SK-N-SH (cell line): ENCODE data around the gene P2RY14. TPM values are rescaled to one million over a fixed set of nuclear protein-coding genes. Genes with fewer than 3 reads are reported as not detected.

Experiments
- CTCF ChIA-PET: fragments of 300-600, 350-600 bp; formaldehyde crosslinking; extraction: SDS; loops from one replicate; lab custom pipeline; 2021; lab: Yijun Ruan, JAX
- POLR2A ChIA-PET: fragments of 350-600 bp; sonication (Branson Sonifier 250); formaldehyde crosslinking; extraction: SDS; loops from one replicate; lab custom pipeline; 2020; ENCODE audit warnings: antibody characterized with exemption, inconsistent platforms; lab: Yijun Ruan, JAX
- DNase-seq: peaks from one replicate; pipeline ENCODE4 v3.0.0; 2012
- H2AFZ ChIP-seq: fragments of 200-600 bp; sonication (generic); 2 replicates; pipeline ENCODE4 v1.8.1; 2016; ENCODE audit warnings: antibody characterized with exemption, mild to moderate bottlenecking, low read depth
- H3F3A ChIP-seq: fragments of 200-600 bp; sonication (generic); replicated peaks from 2 replicates; pipeline ENCODE3; 2016; ENCODE audit warnings: antibody characterized with exemption, mild to moderate bottlenecking; ENCODE audit not compliant: insufficient read depth
- H3K27ac ChIP-seq, 2 experiments: fragments of 200-500 bp in 1 of 2; fragments of 200-600 bp in 1 of 2; sonication (Bioruptor generic) in 1 of 2; sonication (generic), shearing (Covaris generic) in 1 of 2; 2 replicates each; pipeline versions ENCODE4 v1.5.1 to v1.6.1; 2014 to 2016; ENCODE audit warnings: low read depth in 2 of 2, inconsistent platforms in 1 of 2, low read length in 1 of 2, mild to moderate bottlenecking in 1 of 2, mixed read lengths in 1 of 2
- H3K27me3 ChIP-seq: fragments of 200-600 bp; sonication (generic), shearing (Covaris generic); 2 replicates; pipeline ENCODE4 v1.6.1; 2016; ENCODE audit warnings: mixed run types; ENCODE audit not compliant: insufficient read depth
- H3K36me3 ChIP-seq, 2 experiments: fragments of 200-500 bp in 1 of 2; fragments of 200-600 bp in 1 of 2; sonication (Bioruptor generic) in 1 of 2; sonication (generic) in 1 of 2; replicated peaks in 1 of 2; 2 replicates each; pipeline versions ENCODE3 to v1.5.1; 2014 to 2016; ENCODE audit warnings: low read length in 1 of 2, mild to moderate bottlenecking in 1 of 2; ENCODE audit not compliant: insufficient read depth in 2 of 2, control insufficient read depth in 1 of 2
- H3K4me1 ChIP-seq, 2 experiments: fragments of 200-500 bp in 1 of 2; fragments of 200-600 bp in 1 of 2; sonication (Bioruptor generic) in 1 of 2; sonication (generic), shearing (Covaris generic) in 1 of 2; 2 replicates each; pipeline versions ENCODE4 v1.5.1 to v1.6.1; 2014 to 2016; ENCODE audit warnings: low read depth in 1 of 2, low read length in 1 of 2, mixed run types in 1 of 2; ENCODE audit not compliant: insufficient read depth in 2 of 2, control insufficient read depth in 1 of 2
- H3K4me2 ChIP-seq: fragments of 200-600 bp; sonication (generic), shearing (Covaris generic); 2 replicates; pipeline ENCODE4 v1.6.1; 2017; ENCODE audit warnings: mixed run types
- H3K4me3 ChIP-seq, 2 experiments: fragments of 200-500 bp in 1 of 2; fragments of 200-600 bp in 1 of 2; sonication (Bioruptor generic) in 1 of 2; sonication (generic), shearing (Covaris generic) in 1 of 2; 2 replicates each; pipeline versions ENCODE4 v1.5.1 to v1.8.1; 2014 to 2016; ENCODE audit warnings: low read depth in 2 of 2, inconsistent platforms in 1 of 2, low read length in 1 of 2, mild to moderate bottlenecking in 1 of 2, mixed read lengths in 1 of 2, moderate library complexity in 1 of 2
- H3K79me2 ChIP-seq: fragments of 200-600 bp; sonication (generic); 2 replicates; pipeline ENCODE4 v1.8.1; 2017; ENCODE audit warnings: mild to moderate bottlenecking; ENCODE audit not compliant: insufficient read depth
- H3K9ac ChIP-seq: fragments of 200-600 bp; sonication (generic); 2 replicates; pipeline ENCODE4 v1.6.1; 2017; ENCODE audit warnings: mixed run types
- H3K9me2 ChIP-seq: fragments of 200-600 bp; sonication (generic); 2 replicates; pipeline ENCODE4 v1.6.1; 2017; ENCODE audit warnings: mixed run types
- H3K9me3 ChIP-seq: fragments of 200-600 bp; sonication (generic); 2 replicates; pipeline ENCODE4 v1.6.1; 2017; ENCODE audit warnings: mixed run types, mild to moderate bottlenecking, moderate library complexity
- H4K20me1 ChIP-seq: fragments of 200-600 bp; sonication (generic); 2 replicates; pipeline ENCODE4 v1.6.1; 2017; ENCODE audit warnings: mild to moderate bottlenecking, mixed run types; ENCODE audit not compliant: insufficient read depth
- CHD2 ChIP-seq: fragments of 150-350 bp; IDR thresholded peaks from 2 replicates; pipeline ENCODE4 v1.6.1; 2018; ENCODE audit warnings: low read length; ENCODE audit not compliant: partially characterized antibody
- ELF1 ChIP-seq: IDR thresholded peaks from 2 replicates; pipeline ENCODE4 v1.4.0; 2012
- EP300 ChIP-seq, 2 experiments: IDR thresholded peaks; 2 replicates each; pipeline versions ENCODE4 v1.4.0 to v1.6.1; 2012; ENCODE audit warnings: borderline replicate concordance in 1 of 2, low read depth in 1 of 2, low read length in 1 of 2
- EZH2phosphoT487 ChIP-seq: fragments of 200-600 bp; sonication (generic); IDR thresholded peaks from 2 replicates; pipeline ENCODE4 v1.6.1; 2017; ENCODE audit warnings: low read depth, mixed run types, mild to moderate bottlenecking, antibody characterized with exemption, moderate library complexity, borderline replicate concordance
- FOXJ3 ChIP-seq: sonication (generic); formaldehyde crosslinking; IDR thresholded peaks from 2 replicates; pipeline ENCODE4 v1.5.1; 2020; ENCODE audit warnings: mild to moderate bottlenecking, missing genetic modification reagents
- GATA2 ChIP-seq: sonication (generic); formaldehyde crosslinking; IDR thresholded peaks from 2 replicates; pipeline ENCODE4 v1.5.0; 2020; ENCODE audit warnings: mild to moderate bottlenecking, missing genetic modification reagents
- JUND ChIP-seq: IDR thresholded peaks from 2 replicates; pipeline ENCODE4 v1.4.0; 2012
- MAX ChIP-seq: IDR thresholded peaks from 2 replicates; pipeline ENCODE4 v1.4.0; 2012; ENCODE audit warnings: low read depth
- MEF2A ChIP-seq: IDR thresholded peaks from 2 replicates; pipeline ENCODE4 v1.4.0; 2012; ENCODE audit warnings: low read depth, borderline replicate concordance
- MXI1 ChIP-seq: IDR thresholded peaks from 2 replicates; pipeline ENCODE4 v1.6.1; 2012; ENCODE audit warnings: mild to moderate bottlenecking, low read depth, low read length, improper control_type of control experiment
- NRF1 ChIP-seq: IDR thresholded peaks from 2 replicates; pipeline ENCODE4 v1.6.1; 2012; ENCODE audit warnings: low read depth, mild to moderate bottlenecking, low read length
- POLR2AphosphoS5 ChIP-seq: IDR thresholded peaks from 2 replicates; pipeline ENCODE4 v1.6.1; 2012; ENCODE audit warnings: low read depth, low read length
- RAD21 ChIP-seq: IDR thresholded peaks from 2 replicates; pipeline ENCODE4 v1.6.1; 2012; ENCODE audit warnings: mild to moderate bottlenecking, low read length
- RCOR1 ChIP-seq: fragments of 150-350 bp; IDR thresholded peaks from 2 replicates; pipeline ENCODE4 v1.6.1; 2017; ENCODE audit warnings: antibody characterized with exemption, low read length
- RXRA ChIP-seq: IDR thresholded peaks from 2 replicates; pipeline ENCODE4 v1.4.0; 2012; ENCODE audit warnings: low read depth, mild to moderate bottlenecking, borderline replicate concordance
- SIN3A ChIP-seq: IDR thresholded peaks from 2 replicates; pipeline ENCODE4 v1.6.1; 2012; ENCODE audit warnings: low read depth, mild to moderate bottlenecking, low read length, moderate library complexity, borderline replicate concordance
- SMC3 ChIP-seq: IDR thresholded peaks from 2 replicates; pipeline ENCODE4 v1.6.1; 2012; ENCODE audit warnings: low read depth, low read length, improper control_type of control experiment
- TAF1 ChIP-seq: IDR thresholded peaks from 2 replicates; pipeline ENCODE4 v1.6.1; 2012; ENCODE audit warnings: low read depth, mild to moderate bottlenecking, low read length, moderate library complexity, borderline replicate concordance
- TEAD4 ChIP-seq: IDR thresholded peaks from 2 replicates; pipeline ENCODE4 v1.4.0; 2012; ENCODE audit warnings: mild to moderate bottlenecking, borderline replicate concordance; ENCODE audit not compliant: insufficient read depth
- YY1 ChIP-seq: IDR thresholded peaks from 2 replicates; pipeline ENCODE4 v1.4.0; 2012; ENCODE audit warnings: low read depth, mild to moderate bottlenecking
- ZBTB33 ChIP-seq: IDR thresholded peaks from 2 replicates; pipeline ENCODE4 v1.4.0; 2012; ENCODE audit warnings: low read depth, borderline replicate concordance
- WGBS: methylation state at CpG from one replicate; pipeline ENCODE4 v1.1.6; 2017; ENCODE audit warnings: low lambda C conversion rate; 5-methylcytosine and 5-hydroxymethylcytosine counted together
- polyA plus RNA-seq, 3 experiments: library from polyadenylated mRNA; depleted of rRNA; stranded (reverse); fragments of >200 nt; gene quantifications; 2 replicates each; pipeline ENCODE4 v1.2.3, GENCODE V29; 2012
- TF ChIP-seq, protein P1 (sequence below): IDR thresholded peaks from 2 replicates; pipeline ENCODE4 v1.4.0; 2012; ENCODE audit warnings: low read depth, borderline replicate concordance
- TF ChIP-seq, protein P2 (sequence below): fragments of 150-350 bp; IDR thresholded peaks from 2 replicates; pipeline ENCODE4 v1.6.1; 2017; ENCODE audit warnings: antibody characterized with exemption, low read length, low read depth, borderline replicate concordance

P2RY14 gene
- polyA plus RNA-seq, 1 of the 3 experiments (the other 2 are of a cell fraction) = not detected

DNA sequence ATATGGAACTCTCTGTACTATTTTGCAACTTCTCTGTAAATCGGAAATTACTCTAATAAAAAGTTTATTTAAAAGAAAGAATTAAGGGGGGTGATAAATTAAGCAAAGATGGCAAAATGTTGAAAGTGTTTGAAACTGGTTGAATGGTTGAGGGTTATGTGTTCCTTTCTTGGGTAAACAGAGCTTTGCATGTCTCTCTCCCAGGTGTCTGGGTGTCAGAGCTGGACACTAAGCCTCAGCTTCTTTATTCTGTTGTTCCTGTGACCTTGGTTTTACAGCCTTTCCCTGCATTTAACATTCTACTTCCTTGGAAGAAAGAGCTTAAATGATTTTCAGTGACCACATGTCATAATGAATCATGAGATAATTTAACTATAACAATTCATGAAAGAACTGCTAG lies 82.5 kb downstream of the P2RY14 start:
- no peaks in the 10 kb centered on the region for H3K79me2 ChIP-seq
- H3K4me2 ChIP-seq = no peak overlapping the region
- TF ChIP-seq RAD21 (no peak), CHD2 (no peak), MEF2A (no peak), NRF1 (no peak), ELF1 (no peak), MXI1 (no peak), ZBTB33 (no peak), POLR2AphosphoS5 (no peak), EZH2phosphoT487 (no peak), RCOR1 (no peak), RXRA (no peak), YY1 (no peak), TEAD4 (no peak)
- no peak overlapping the region; a peak in 1 of 4 replicates for H3K27ac ChIP-seq
- H3K4me3 ChIP-seq = no peak overlapping the region
- H3K9ac ChIP-seq = no peak overlapping the region
- H3K4me1 ChIP-seq = no peaks in the 10 kb centered on the region
- no peak overlapping the region for H2AFZ ChIP-seq
- no peak for DNase-seq
- CTCF ChIA-PET = interaction anchor here (1.3 to 3.3 kb wide), 3 partner anchors 9 to 33 kb away, joined by 4 to 21 read pairs (median 6); no protein-coding TSS in a partner anchor
- no peaks in the 10 kb centered on the region for H3K27me3 ChIP-seq
- no peaks in the 10 kb centered on the region for H4K20me1 ChIP-seq
- H3K9me3 ChIP-seq = no peaks in the 10 kb centered on the region
- no peaks in the 10 kb centered on the region for H3F3A ChIP-seq
- no peaks in the 10 kb centered on the region for H3K36me3 ChIP-seq
- POLR2A ChIA-PET = interaction anchor here (0.6 kb wide), 1 partner anchor 10 kb away, joined by 3 read pairs; no protein-coding TSS in a partner anchor
- WGBS = 67% methylated on average over 1 of the region's 1 CpG
- H3K9me2 ChIP-seq = no peaks in the 10 kb centered on the region

- Histone ChIP-seq H3K36me3 (no peaks in the 10 kb centered on the region), H3K9me3 (no peaks in the 10 kb centered on the region), H2AFZ (no peak overlapping the region), H3K9me2 (no peaks in the 10 kb centered on the region), H3K4me1 (no peaks in the 10 kb centered on the region), H3K4me2 (no peak overlapping the region), H3K27ac (no peak overlapping the region), H3K4me3 (no peak overlapping the region), H3K9ac (no peak overlapping the region), H3K27me3 (no peaks in the 10 kb centered on the region), H4K20me1 (no peaks in the 10 kb centered on the region), H3F3A (no peaks in the 10 kb centered on the region), H3K79me2 (no peaks in the 10 kb centered on the region)
- WGBS = 87% methylated on average over 6 of the region's 6 CpGs
- no peak for DNase-seq
- POLR2A ChIA-PET = no interaction called here
- CTCF ChIA-PET = interaction anchor here (1.4 to 1.6 kb wide), 2 partner anchors 25 to 90 kb away, joined by 3 to 5 read pairs; no protein-coding TSS in a partner anchor
- TF ChIP-seq RAD21 (no peak), POLR2AphosphoS5 (no peak), TAF1 (no peak), FOXJ3 (CRISPR knock-in tag) (no peak), CHD2 (no peak), SMC3 (no peak), SIN3A (no peak), MXI1 (no peak), MAX (no peak), JUND (no peak), ZBTB33 (no peak), GATA2 (CRISPR knock-in tag) (no peak), YY1 (no peak), EP300 (IDR thresholded peaks at IDR 0.05; ENCODE audit: borderline replicate concordance in 1 of 2, low read depth in 1 of 2, low read length in 1 of 2) (no peak), NRF1 (no peak), TEAD4 (no peak)
- TF ChIP-seq, protein P1, sequence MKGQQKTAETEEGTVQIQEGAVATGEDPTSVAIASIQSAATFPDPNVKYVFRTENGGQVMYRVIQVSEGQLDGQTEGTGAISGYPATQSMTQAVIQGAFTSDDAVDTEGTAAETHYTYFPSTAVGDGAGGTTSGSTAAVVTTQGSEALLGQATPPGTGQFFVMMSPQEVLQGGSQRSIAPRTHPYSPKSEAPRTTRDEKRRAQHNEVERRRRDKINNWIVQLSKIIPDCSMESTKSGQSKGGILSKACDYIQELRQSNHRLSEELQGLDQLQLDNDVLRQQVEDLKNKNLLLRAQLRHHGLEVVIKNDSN = no peak
- TF ChIP-seq, protein P2, sequence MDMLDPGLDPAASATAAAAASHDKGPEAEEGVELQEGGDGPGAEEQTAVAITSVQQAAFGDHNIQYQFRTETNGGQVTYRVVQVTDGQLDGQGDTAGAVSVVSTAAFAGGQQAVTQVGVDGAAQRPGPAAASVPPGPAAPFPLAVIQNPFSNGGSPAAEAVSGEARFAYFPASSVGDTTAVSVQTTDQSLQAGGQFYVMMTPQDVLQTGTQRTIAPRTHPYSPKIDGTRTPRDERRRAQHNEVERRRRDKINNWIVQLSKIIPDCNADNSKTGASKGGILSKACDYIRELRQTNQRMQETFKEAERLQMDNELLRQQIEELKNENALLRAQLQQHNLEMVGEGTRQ = no peak
Observed at GRCh38 chr3:151192545-151192944, 85.8 kb downstream of the P2RY14 start.
